H1 (cell line): Measurements from ENCODE around the gene HSF5. TPM values are rescaled to one million over a fixed set of nuclear protein-coding genes. Genes with fewer than 3 reads are reported as not detected.

Experiments used
- CTCF ChIA-PET: fragments of 300-600 bp; sonication (Branson Sonifier 250); formaldehyde crosslinking; loops from one replicate; lab custom pipeline; 2021; ENCODE audit not compliant: partially characterized antibody; lab: Charles Lee
- POLR2A ChIA-PET: fragments of 300-600 bp; sonication (Branson Sonifier 250); formaldehyde crosslinking; loops from one replicate; lab custom pipeline; 2021; ENCODE audit warnings: inconsistent platforms; ENCODE audit not compliant: partially characterized antibody; lab: Charles Lee
- DNase-seq, 2 experiments: peaks; one replicate each; pipeline versions ENCODE4 v3.0.0 to v3.0.0-alpha.2; 2010 to 2022; ENCODE audit warnings: low spot score in 2 of 2, low read depth in 1 of 2, mixed read lengths in 1 of 2
- FAIRE-seq: peaks from 2 replicates; lab custom pipeline; 2011; peaks lifted over from hg19 to GRCh38; lab: Jason Lieb, UNC
- H2AFZ ChIP-seq: 2 replicates; pipeline ENCODE4 v1.8.1; 2012; ENCODE audit warnings: low read length, inconsistent platforms
- H2AK5ac ChIP-seq: 2 replicates; pipeline ENCODE4 v1.6.1; 2013; ENCODE audit warnings: low read depth, low read length
- H2BK120ac ChIP-seq: replicated peaks from 2 replicates; pipeline ENCODE3; 2013; ENCODE audit warnings: low read depth, low read length, inconsistent platforms
- H2BK12ac ChIP-seq: 2 replicates; pipeline ENCODE4 v1.6.1; 2013; ENCODE audit warnings: low read depth, low read length
- H2BK15ac ChIP-seq: 2 replicates; pipeline ENCODE4 v1.6.1; 2013; ENCODE audit warnings: low read length
- H2BK20ac ChIP-seq: 2 replicates; pipeline ENCODE4 v1.6.1; 2013; ENCODE audit warnings: low read length
- H2BK5ac ChIP-seq: 2 replicates; pipeline ENCODE4 v1.6.1; 2013; ENCODE audit warnings: low read depth, low read length
- H3K14ac ChIP-seq: 2 replicates; pipeline ENCODE4 v1.6.1; 2013; ENCODE audit warnings: inconsistent platforms; ENCODE audit not compliant: insufficient read length
- H3K18ac ChIP-seq: 2 replicates; pipeline ENCODE4 v1.6.1; 2013; ENCODE audit warnings: low read length; ENCODE audit errors: extremely low read depth
- H3K23ac ChIP-seq: 2 replicates; pipeline ENCODE4 v1.6.1; 2013; ENCODE audit warnings: inconsistent platforms; ENCODE audit not compliant: insufficient read length
- H3K23me2 ChIP-seq: 2 replicates; pipeline ENCODE4 v1.6.1; 2013; ENCODE audit warnings: low read depth, low read length
- H3K27ac ChIP-seq: 2 replicates; pipeline ENCODE4 v1.6.1; 2011; ENCODE audit warnings: low read depth, low read length, inconsistent platforms
- H3K27me3 ChIP-seq, 4 experiments: replicated peaks in 1 of 4; 1 replicate in 1 of 4; 2 replicates in 3 of 4; pipeline versions ENCODE4 v1.6.1 to v1.8.1; 2011 to 2013; ENCODE audit warnings: low read length in 3 of 4, mild to moderate bottlenecking in 3 of 4, inconsistent platforms in 2 of 4, mixed read lengths in 2 of 4, moderate library complexity in 1 of 4; ENCODE audit not compliant: control insufficient read depth in 3 of 4, insufficient read depth in 3 of 4; ENCODE audit errors: extremely low read depth in 1 of 4
- H3K36me3 ChIP-seq, 4 experiments: 2 replicates each; pipeline versions ENCODE4 v1.6.1 to v1.8.1; 2011 to 2013; ENCODE audit warnings: mild to moderate bottlenecking in 4 of 4, low read length in 3 of 4, moderate library complexity in 2 of 4, control low read depth in 1 of 4, inconsistent platforms in 1 of 4; ENCODE audit not compliant: insufficient read depth in 4 of 4, control insufficient read depth in 2 of 4
- H3K4ac ChIP-seq: replicated peaks from 2 replicates; pipeline ENCODE3; 2013; ENCODE audit warnings: low read length, low read depth, mixed read lengths, inconsistent platforms; ENCODE audit not compliant: insufficient read length
- H3K4me1 ChIP-seq, 4 experiments: replicated peaks in 1 of 4; 1 replicate in 1 of 4; 2 replicates in 3 of 4; pipeline versions ENCODE4 v1.6.1 to v1.8.1; 2011 to 2013; ENCODE audit warnings: low read length in 3 of 4, inconsistent platforms in 2 of 4, mixed read lengths in 1 of 4; ENCODE audit not compliant: insufficient read depth in 4 of 4, control insufficient read depth in 3 of 4
- H3K4me2 ChIP-seq, 2 experiments: 2 replicates each; pipeline versions ENCODE4 v1.6.1 to v1.8.1; 2011 to 2013; ENCODE audit warnings: low read depth in 2 of 2, low read length in 2 of 2, control low read depth in 1 of 2, inconsistent platforms in 1 of 2, mild to moderate bottlenecking in 1 of 2; ENCODE audit not compliant: insufficient read depth in 1 of 2
- H3K4me3 ChIP-seq, 4 experiments: fragments of 200-600, 300-600 bp in 1 of 4; sonication (generic), shearing (Covaris generic), sonication (Bioruptor Twin) in 1 of 4; 2 replicates each; pipeline versions ENCODE4 v1.5.1 to v1.8.1; 2011 to 2016; ENCODE audit warnings: low read length in 4 of 4, low read depth in 3 of 4, control low read depth in 2 of 4, inconsistent platforms in 2 of 4, mild to moderate bottlenecking in 2 of 4, mixed read lengths in 1 of 4, moderate library complexity in 1 of 4; ENCODE audit not compliant: insufficient read depth in 2 of 4; ENCODE audit errors: extremely low read depth in 1 of 4
- H3K56ac ChIP-seq: replicated peaks from 2 replicates; pipeline ENCODE3; 2013; ENCODE audit warnings: low read depth, mild to moderate bottlenecking, mixed read lengths, low read length, inconsistent platforms; ENCODE audit not compliant: insufficient read length
- H3K79me1 ChIP-seq: 2 replicates; pipeline ENCODE4 v1.6.1; 2013; ENCODE audit warnings: low read depth, low read length, control low read depth
- H3K79me2 ChIP-seq, 2 experiments: 2 replicates each; pipeline versions ENCODE4 v1.6.1 to v1.8.1; 2012 to 2013; ENCODE audit warnings: low read length in 2 of 2, mild to moderate bottlenecking in 2 of 2, inconsistent platforms in 1 of 2; ENCODE audit not compliant: insufficient read depth in 2 of 2, control insufficient read depth in 1 of 2
- H3K9ac ChIP-seq, 4 experiments: replicated peaks in 1 of 4; 1 replicate in 1 of 4; 2 replicates in 3 of 4; pipeline versions ENCODE4 v1.6.1 to v1.8.1; 2011 to 2013; ENCODE audit warnings: low read depth in 3 of 4, low read length in 3 of 4, control low read depth in 2 of 4, mild to moderate bottlenecking in 2 of 4, moderate library complexity in 2 of 4, inconsistent platforms in 1 of 4; ENCODE audit errors: extremely low read depth in 1 of 4
- H3K9me3 ChIP-seq, 2 experiments: 2 replicates each; pipeline versions ENCODE4 v1.6.1 to v1.8.1; 2012 to 2013; ENCODE audit warnings: mild to moderate bottlenecking in 2 of 2, moderate library complexity in 2 of 2, control low read depth in 1 of 2, inconsistent platforms in 1 of 2, low read depth in 1 of 2, low read length in 1 of 2, mixed read lengths in 1 of 2; ENCODE audit not compliant: insufficient read depth in 2 of 2
- H4K20me1 ChIP-seq, 2 experiments: replicated peaks in 1 of 2; 2 replicates each; pipeline versions ENCODE3 to v1.8.1; 2011 to 2013; ENCODE audit warnings: inconsistent platforms in 2 of 2, low read length in 2 of 2, mild to moderate bottlenecking in 1 of 2; ENCODE audit not compliant: insufficient read depth in 2 of 2, control insufficient read depth in 1 of 2
- H4K5ac ChIP-seq: 2 replicates; pipeline ENCODE4 v1.6.1; 2013; ENCODE audit warnings: low read length, low read depth, mixed read lengths, inconsistent platforms; ENCODE audit not compliant: insufficient read length
- H4K8ac ChIP-seq: 2 replicates; pipeline ENCODE4 v1.8.0; 2013; ENCODE audit warnings: mild to moderate bottlenecking, moderate library complexity, low read length, inconsistent platforms; ENCODE audit not compliant: insufficient read depth; ENCODE audit errors: extremely low read depth
- H4K91ac ChIP-seq: replicated peaks from 2 replicates; pipeline ENCODE3; 2013; ENCODE audit warnings: low read length, mixed read lengths, inconsistent platforms; ENCODE audit not compliant: insufficient read length
- CBX8 ChIP-seq: fragments of 300-800, 300-1000 bp; sonication (generic); IDR thresholded peaks from 2 replicates; pipeline ENCODE4 v1.7.1; 2016; ENCODE audit warnings: low read depth, low read length, borderline replicate concordance
- CHD2 ChIP-seq: IDR thresholded peaks from 2 replicates; pipeline ENCODE4 v1.6.1; 2012; ENCODE audit warnings: low read length, improper control_type of control experiment
- SP1 ChIP-seq: IDR thresholded peaks from 2 replicates; pipeline ENCODE4 v1.6.1; 2011; ENCODE audit warnings: low read depth, low read length
- SP2 ChIP-seq: IDR thresholded peaks from 2 replicates; pipeline ENCODE4 v1.6.1; 2012; ENCODE audit warnings: mild to moderate bottlenecking, low read length, inconsistent platforms
- WGBS, 2 experiments: shearing (Covaris generic) in 1 of 2; methylation state at CpG; one replicate each; pipeline versions ENCODE4 v1.1.6 to v1.1.7; 2013 to 2015; ENCODE audit warnings: low lambda C conversion rate in 2 of 2, mixed read lengths in 2 of 2, inconsistent platforms in 1 of 2, low coverage in 1 of 2, missing lambda C conversion rate in 1 of 2; ENCODE audit not compliant: insufficient replicate concordance in 2 of 2, insufficient coverage in 1 of 2, insufficient read length in 1 of 2; ENCODE audit errors: extremely low coverage in 1 of 2, missing lambda C conversion rate in 1 of 2; 5-methylcytosine and 5-hydroxymethylcytosine counted together
- polyA plus RNA-seq, 7 experiments: library from polyadenylated mRNA; depleted of rRNA in 3 of 7; stranded (reverse) in 5 of 7; unstranded in 2 of 7; fragments of >200 nt in 5 of 7; fragments of 200-250 nt in 2 of 7; gene quantifications; 1 replicate in 5 of 7; 2 replicates in 1 of 7; 4 replicates in 1 of 7; pipeline versions ENCODE4 v1.2.1 to v1.2.3, GENCODE V29; 2011 to 2013; ENCODE audit warnings: missing spikeins in 2 of 7, mixed read lengths in 2 of 7
- total RNA-seq: library from RNA; stranded (reverse); fragmentation: NEBNext Ultra II Directional; extraction: Animal tissue kit (Norgen Biotek cat#: 25700); gene quantifications from 2 replicates; pipeline ENCODE4 v1.2.1, GENCODE V29; 2021
- TF ChIP-seq, protein P1 (sequence below): IDR thresholded peaks from 2 replicates; pipeline ENCODE4 v1.6.1; 2012; ENCODE audit warnings: low read length, inconsistent platforms

Gene HSF5
- total and polyA plus RNA-seq, 2 of the 8 experiments (the other 6 are each of a cell fraction or from before 2014, with no cell fraction given): not detected

DNA sequence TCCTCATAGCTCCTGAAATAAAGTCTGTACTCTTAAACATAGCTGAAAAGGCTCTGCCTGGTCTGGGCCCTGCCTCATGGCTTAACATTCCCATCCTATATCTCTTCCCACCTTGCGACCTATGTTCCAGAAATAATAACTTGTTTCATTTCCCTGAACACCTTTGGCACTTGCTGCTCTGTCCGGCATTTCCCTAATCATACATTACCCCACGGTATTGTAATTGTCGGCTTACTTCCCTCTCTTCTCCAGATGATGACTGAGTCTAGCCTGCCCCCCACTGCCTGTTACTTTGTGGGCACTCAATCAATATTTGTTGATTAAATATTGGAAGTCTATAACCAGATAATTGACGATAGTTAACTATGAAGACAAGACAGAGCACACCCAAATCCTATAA lies 113.0 kb downstream of the HSF5 start:
- H3K14ac ChIP-seq: no peak overlapping the region
- H4K8ac ChIP-seq: no peak overlapping the region
- FAIRE-seq: no peak
- no peak for TF ChIP-seq SP1
- no peak for TF ChIP-seq SP2
- TF ChIP-seq CHD2: no peak
- TF ChIP-seq, protein P1, sequence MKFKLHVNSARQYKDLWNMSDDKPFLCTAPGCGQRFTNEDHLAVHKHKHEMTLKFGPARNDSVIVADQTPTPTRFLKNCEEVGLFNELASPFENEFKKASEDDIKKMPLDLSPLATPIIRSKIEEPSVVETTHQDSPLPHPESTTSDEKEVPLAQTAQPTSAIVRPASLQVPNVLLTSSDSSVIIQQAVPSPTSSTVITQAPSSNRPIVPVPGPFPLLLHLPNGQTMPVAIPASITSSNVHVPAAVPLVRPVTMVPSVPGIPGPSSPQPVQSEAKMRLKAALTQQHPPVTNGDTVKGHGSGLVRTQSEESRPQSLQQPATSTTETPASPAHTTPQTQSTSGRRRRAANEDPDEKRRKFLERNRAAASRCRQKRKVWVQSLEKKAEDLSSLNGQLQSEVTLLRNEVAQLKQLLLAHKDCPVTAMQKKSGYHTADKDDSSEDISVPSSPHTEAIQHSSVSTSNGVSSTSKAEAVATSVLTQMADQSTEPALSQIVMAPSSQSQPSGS: no peak
- TF ChIP-seq CBX8: no peak

More for the DNA sequence above, 113.0 kb downstream of the HSF5 start:
- Histone ChIP-seq H3K4me1 (peaks cover 6 to 15% (median 10%) of the 10 kb centered on the region in 4 experiments; a peak in 5 of 7 replicates), H4K91ac (no peak overlapping the region), H2AFZ (no peak overlapping the region), H3K4me3 (no peak overlapping the region), H2AK5ac (no peak overlapping the region), H4K20me1 (no peaks in the 10 kb centered on the region), H2BK120ac (no peak overlapping the region), H3K27me3 (no peaks in the 10 kb centered on the region), H3K9ac (no peak overlapping the region), H4K5ac (no peak overlapping the region), H3K4ac (peak overlapping the region; percentile 15), H3K9me3 (no peaks in the 10 kb centered on the region), H3K18ac (no peak overlapping the region), H2BK15ac (peak overlapping the region; percentile 34; the same call in 1 of the 2 replicates), H3K27ac (no peak overlapping the region), H2BK20ac (no peak overlapping the region), H3K36me3 (no peaks in the 10 kb centered on the region; a peak in 1 of 8 replicates), H3K56ac (no peak overlapping the region), H3K23ac (no peak overlapping the region), H3K4me2 (no peak overlapping the region), H3K79me2 (no peaks in the 10 kb centered on the region), H3K23me2 (no peaks in the 10 kb centered on the region), H3K79me1 (no peaks in the 10 kb centered on the region), H2BK12ac (no peak overlapping the region), H2BK5ac (no peak overlapping the region)
- WGBS, 2 experiments: 88% methylated on average over 5 of the region's 5 CpGs; no CpG with 5 or more reads in 1 of the 2 experiments
- POLR2A ChIA-PET: interaction anchor here (1.3 to 1.5 kb wide), 2 partner anchors 14 to 23 kb away, joined by 3 to 5 read pairs; partner anchors contain the start of gene SUPT4H1
- CTCF ChIA-PET: interaction anchor here (0.9 to 1.1 kb wide), 4 partner anchors 9 to 32 kb away, joined by 3 to 4 read pairs (median 3); no protein-coding TSS in a partner anchor
- DNase-seq: no peak
